SJSA1 (cell line): ENCODE results near the gene ARHGAP26. TPM values are rescaled to one million over a fixed set of nuclear protein-coding genes. Genes with fewer than 3 reads are reported as not detected.

Experiments used
- DNase-seq, 2 experiments: peaks; one replicate each; pipeline ENCODE4 v3.0.0-alpha.2; 2015 to 2020; ENCODE audit warnings: low spot score in 2 of 2, low read depth in 1 of 2
- H3K27ac ChIP-seq: fragments of 250-450 bp; sonication (Bioruptor Pico); 2 replicates; pipeline ENCODE4 v1.5.1; 2020; ENCODE audit warnings: mild to moderate bottlenecking, moderate library complexity
- H3K27me3 ChIP-seq: fragments of 250-450 bp; sonication (Bioruptor Pico); replicated peaks from 2 replicates; pipeline ENCODE4 v1.5.1; 2020; ENCODE audit warnings: mild to moderate bottlenecking, moderate library complexity
- H3K36me3 ChIP-seq: fragments of 250-450 bp; sonication (Bioruptor Pico); 2 replicates; pipeline ENCODE4 v1.5.1; 2020; ENCODE audit warnings: mild to moderate bottlenecking
- H3K4me1 ChIP-seq: fragments of 250-450 bp; sonication (Bioruptor Pico); replicated peaks from 2 replicates; pipeline ENCODE4 v1.6.1; 2021; ENCODE audit warnings: mild to moderate bottlenecking
- H3K4me3 ChIP-seq: fragments of 250-450 bp; sonication (Bioruptor Pico); 2 replicates; pipeline ENCODE4 v1.5.1; 2020; ENCODE audit warnings: mild to moderate bottlenecking
- H3K9me3 ChIP-seq: fragments of 250-450 bp; sonication (Bioruptor Pico); replicated peaks from 2 replicates; pipeline ENCODE4 v1.5.1; 2020; ENCODE audit warnings: mild to moderate bottlenecking
- total RNA-seq: library from RNA; depleted of rRNA; stranded (reverse); fragments of >200 nt; shearing (Covaris generic); gene quantifications from 2 replicates; pipeline ENCODE4 v1.2.3, GENCODE V29; 2014

Gene ARHGAP26
- total RNA-seq, 1 experiment from 2014 or later: 10.2 TPM

DNA sequence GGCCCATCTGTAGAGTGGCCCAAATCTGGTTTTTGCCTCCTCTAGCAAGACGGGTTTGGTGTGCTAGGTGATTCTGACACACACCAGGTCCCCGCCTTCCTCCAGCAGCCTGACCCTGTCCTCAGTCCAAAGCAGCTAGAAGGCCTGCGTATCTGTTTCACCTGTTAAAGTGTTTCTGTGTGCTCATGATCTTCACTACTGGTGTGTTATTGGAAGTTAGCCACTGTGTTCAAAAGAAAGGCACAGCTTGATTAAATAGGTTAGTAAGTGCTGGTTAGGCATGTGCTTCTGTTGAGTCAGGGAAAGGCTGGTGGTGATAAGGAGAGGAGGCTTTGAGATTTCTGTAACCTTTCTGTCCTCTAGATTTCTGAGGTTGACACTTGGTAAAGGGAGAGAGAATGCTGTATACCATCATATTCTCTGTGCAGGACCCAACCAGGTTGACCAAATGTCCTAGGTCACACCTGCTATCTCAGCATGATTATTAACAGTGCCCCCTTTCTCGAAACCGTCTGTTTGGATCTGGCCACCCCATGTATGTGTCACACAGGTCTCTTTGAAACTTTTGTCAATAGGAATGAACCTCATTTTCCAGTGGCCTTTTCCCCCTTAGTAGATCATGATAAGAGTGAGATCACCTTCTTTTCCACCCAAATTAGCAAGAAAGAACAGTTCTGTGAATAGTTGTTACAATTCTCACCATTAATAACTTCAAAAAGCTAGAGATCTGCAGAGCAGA is 58.8 kb downstream of the ARHGAP26 start:
- peaks cover 86% of the 10 kb centered on the region for H3K4me1 ChIP-seq
- no peaks in the 10 kb centered on the region for H3K9me3 ChIP-seq
- H3K36me3 ChIP-seq: no peaks in the 10 kb centered on the region
- no peak for DNase-seq
- H3K4me3 ChIP-seq: no peak overlapping the region
- H3K27ac ChIP-seq: peak overlapping the region; percentile 38; the same call in 1 of the 2 replicates
- no peaks in the 10 kb centered on the region for H3K27me3 ChIP-seq

DNA sequence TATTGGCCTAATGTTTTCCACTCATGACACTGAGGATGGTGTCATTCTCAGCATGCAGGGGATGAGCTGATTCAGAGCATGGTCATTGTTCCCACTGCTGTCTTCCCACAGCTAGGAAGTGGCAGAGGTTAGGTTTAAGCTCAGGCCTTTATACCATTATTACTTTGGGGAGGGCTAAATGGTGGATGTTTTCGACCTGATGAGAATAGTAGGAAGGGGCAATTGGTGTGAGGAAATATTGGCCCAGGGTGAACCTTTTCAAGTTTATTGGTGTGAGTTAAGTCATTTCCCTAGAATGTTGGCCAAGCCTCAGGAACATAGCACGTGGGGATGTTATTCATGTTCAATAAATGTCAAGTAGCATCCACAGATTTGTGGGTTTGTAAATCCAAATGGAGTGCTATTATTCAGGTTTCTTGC is 59.6 kb downstream of the ARHGAP26 start:
- Histone ChIP-seq H3K4me3 (no peak overlapping the region), H3K4me1 (peaks cover 77% of the 10 kb centered on the region), H3K9me3 (no peaks in the 10 kb centered on the region), H3K36me3 (no peaks in the 10 kb centered on the region), H3K27ac (peak overlapping the region; percentile 46; the same call in 1 of the 2 replicates), H3K27me3 (no peaks in the 10 kb centered on the region)
- DNase-seq: no peak

DNA sequence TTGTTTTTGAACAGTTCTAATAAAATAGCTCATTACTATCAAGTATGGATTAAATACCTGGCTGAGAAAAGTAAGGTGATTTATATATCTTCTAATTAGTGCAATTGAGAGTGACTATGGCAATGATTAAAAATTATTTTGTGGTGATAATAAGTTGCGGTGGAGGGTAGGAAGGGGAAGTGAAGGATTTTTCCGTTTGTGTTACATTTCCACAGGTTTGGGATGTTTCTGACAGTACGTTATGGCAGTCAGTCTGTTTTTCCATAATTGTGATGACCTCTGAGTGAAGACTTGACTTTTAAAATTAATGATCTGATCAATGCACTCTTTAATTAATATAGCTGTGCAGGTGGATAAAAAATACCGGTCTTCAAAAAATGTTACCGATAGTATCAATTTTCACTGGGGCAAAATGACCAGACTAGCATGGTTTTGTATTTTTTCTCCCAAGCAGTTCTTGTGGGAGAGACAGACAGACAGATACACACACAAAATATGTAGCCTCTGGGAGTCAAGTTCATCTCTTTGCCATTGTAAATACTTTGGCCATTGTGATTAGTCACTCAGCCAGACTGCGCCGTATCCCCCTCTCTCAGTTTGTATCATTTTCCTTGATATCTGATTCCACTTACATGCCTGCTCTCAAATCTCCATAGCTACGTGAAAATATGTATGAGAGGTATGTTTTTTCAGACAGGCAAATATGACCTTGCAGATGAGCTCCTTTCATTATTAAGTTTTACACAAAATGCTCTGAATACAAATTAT is 60.2 kb downstream of the ARHGAP26 start:
- no peak overlapping the region for H3K4me3 ChIP-seq

DNA sequence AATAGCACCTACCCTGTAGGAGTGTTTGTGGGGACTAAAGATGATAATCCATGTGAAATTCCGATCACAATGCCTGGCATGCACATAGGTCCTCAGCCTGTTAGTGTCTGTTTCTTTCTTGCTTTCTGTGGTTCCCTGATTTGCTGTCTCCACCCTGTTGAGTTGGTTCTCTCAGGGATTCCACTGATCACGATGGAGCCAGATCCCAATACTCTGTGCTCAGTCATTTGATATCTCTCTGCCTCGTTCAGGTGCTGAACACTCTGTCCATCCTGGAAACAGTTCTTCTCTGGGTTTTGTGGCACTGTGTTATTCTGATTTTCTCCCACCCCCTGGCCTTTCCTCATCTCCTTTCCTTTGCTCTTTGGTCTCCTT is 60.8 kb downstream of the ARHGAP26 start:
- Histone ChIP-seq H3K4me3 (no peak overlapping the region), H3K36me3 (no peaks in the 10 kb centered on the region), H3K27ac (peak overlapping the region; percentile 46), H3K9me3 (no peaks in the 10 kb centered on the region), H3K4me1 (peaks cover 65% of the 10 kb centered on the region), H3K27me3 (no peaks in the 10 kb centered on the region)
- DNase-seq: no peak

More for the DNA sequence above, 60.2 kb downstream of the ARHGAP26 start:
- no peaks in the 10 kb centered on the region for H3K36me3 ChIP-seq
- peak in 1 of 2 experiments; percentile 72 for DNase-seq
- H3K27me3 ChIP-seq: no peaks in the 10 kb centered on the region
- peaks cover 71% of the 10 kb centered on the region for H3K4me1 ChIP-seq
- H3K9me3 ChIP-seq: no peaks in the 10 kb centered on the region
- peak overlapping the region; percentile 46 for H3K27ac ChIP-seq

DNA sequence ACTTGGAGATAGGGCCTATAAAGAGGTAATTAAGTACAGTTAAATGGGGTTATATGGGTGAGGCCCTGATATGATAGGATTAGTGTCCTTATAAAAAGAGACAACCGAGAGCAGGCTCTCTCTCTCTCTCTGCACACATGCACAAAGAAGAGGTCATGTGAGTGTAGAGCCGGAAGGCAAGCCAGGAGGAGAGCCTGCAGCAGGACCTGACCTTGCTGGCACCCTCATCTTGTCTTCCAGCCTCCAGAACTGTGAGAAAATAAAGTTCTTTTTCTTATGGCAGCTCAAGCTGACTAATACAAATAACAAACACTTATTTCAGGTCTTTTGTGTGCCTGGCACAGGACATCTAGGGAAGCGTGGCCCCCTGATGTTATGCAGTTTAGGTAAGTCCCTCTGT is 62.1 kb downstream of the ARHGAP26 start:
- DNase-seq: no peak
- Histone ChIP-seq H3K27ac (no peak overlapping the region), H3K9me3 (no peaks in the 10 kb centered on the region), H3K27me3 (no peaks in the 10 kb centered on the region), H3K4me1 (peaks cover 53% of the 10 kb centered on the region), H3K4me3 (no peak overlapping the region), H3K36me3 (no peaks in the 10 kb centered on the region)

DNA sequence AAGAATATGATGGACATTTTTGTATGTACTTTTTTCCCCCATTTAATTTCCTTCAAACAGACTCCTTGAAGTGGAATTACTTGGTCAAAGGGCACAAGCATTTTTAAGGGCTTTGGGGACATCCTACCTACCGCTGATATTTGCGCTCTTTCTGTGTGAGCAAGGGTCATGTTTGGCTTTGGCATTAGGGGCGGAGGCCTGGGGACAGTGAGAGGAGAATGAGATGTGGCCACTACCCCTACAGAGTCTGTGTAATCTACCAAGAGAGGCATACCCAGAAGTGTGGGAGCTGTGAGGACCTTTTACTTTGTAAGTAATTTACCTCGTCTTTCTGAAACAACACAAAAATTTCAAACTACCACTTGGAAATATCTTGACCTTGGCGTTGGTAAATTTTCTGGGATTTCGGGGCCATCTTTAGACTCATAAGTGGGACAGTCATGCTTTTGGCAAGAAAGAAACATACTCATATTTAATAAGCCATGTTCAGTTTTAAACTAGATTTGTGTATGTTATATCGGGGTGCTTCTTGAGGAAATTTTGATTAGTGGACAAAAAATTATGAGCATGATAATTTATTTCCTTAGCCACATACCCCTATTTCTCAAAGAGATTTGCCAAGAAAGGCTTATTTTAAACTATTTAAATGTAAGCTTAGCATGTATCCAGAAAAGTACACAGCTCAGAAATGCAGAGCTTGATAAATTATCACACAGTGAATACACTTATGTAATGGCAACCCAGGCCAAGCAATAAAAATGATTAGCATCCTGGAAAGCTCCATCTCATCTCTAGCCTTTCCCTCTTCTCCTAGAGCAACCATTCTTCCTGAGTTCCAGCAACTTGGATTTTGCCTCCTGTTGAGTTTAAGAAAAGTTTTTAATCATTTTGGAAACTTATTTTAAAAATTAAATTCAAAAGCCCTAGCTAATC is 63.6 kb downstream of the ARHGAP26 start:
- Histone ChIP-seq H3K9me3 (no peaks in the 10 kb centered on the region), H3K27ac (no peak overlapping the region), H3K36me3 (no peaks in the 10 kb centered on the region), H3K27me3 (no peaks in the 10 kb centered on the region), H3K4me1 (peaks cover 38% of the 10 kb centered on the region), H3K4me3 (no peak overlapping the region)
- DNase-seq: no peak

DNA sequence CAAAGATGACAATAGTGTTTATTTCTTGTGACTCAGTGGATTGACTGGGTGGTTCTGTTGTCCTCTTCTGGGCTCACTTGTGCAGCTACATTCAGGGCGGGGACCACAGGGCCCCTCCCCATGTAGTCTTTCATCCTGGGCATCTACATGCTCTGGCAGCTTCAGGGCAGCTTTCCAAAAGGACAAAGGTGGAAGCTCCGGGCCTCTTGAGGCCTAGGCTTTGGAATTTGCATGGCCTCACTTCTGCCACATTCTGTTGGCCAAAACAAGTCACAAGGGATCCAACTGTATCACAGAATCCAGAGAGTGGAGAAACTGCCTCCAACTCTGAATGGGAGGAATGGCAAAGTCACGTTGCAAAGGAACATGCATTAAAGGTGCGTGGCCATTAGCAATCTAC is 64.3 kb downstream of the ARHGAP26 start:
- DNase-seq: no peak
- Histone ChIP-seq H3K27ac (no peak overlapping the region), H3K4me3 (no peak overlapping the region), H3K27me3 (no peaks in the 10 kb centered on the region), H3K9me3 (no peaks in the 10 kb centered on the region), H3K36me3 (no peaks in the 10 kb centered on the region), H3K4me1 (peaks cover 30% of the 10 kb centered on the region)

DNA sequence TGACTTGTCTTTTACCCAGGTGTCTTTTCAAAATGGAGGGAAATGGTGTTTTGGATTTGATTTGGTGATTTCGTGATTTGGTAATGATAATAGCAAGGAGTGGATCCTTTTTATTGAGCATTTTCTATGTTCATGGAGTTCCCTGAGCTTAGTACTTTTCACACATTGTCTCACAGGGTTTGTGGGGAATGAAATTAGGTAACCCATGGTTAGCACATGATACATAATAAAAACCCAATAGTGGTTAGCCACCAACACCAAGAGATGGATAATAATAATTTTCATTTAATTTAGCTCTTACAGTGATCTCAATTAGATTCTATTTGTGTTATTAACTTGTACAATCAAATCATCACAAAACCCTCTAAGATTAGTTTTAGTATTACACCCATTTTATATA is 65.4 kb downstream of the ARHGAP26 start:
- Histone ChIP-seq H3K4me3 (no peak overlapping the region), H3K27me3 (no peaks in the 10 kb centered on the region), H3K27ac (no peak overlapping the region), H3K4me1 (peaks cover 28% of the 10 kb centered on the region), H3K36me3 (no peaks in the 10 kb centered on the region), H3K9me3 (no peaks in the 10 kb centered on the region)
- DNase-seq: no peak

DNA sequence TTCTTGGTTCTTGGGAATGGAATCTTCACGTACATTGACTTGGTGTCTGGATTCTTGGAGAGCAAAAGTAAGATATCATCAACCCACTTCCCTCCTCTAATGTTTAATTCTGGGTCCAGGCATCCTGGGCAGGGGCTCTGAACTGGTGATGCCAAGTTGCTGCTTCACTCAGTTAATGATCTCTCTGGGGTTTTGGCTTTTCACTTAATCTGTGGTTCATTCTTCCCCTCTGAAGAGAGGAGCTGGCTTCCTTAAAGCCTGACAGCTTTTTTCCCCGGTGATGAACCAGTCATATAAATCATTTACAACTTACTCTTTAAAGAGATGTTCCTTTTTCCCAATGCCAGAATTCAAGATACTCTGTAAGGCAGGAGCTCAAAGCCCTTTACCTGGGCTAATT is 65.9 kb downstream of the ARHGAP26 start:
- Histone ChIP-seq H3K27ac (no peak overlapping the region), H3K4me3 (no peak overlapping the region), H3K36me3 (no peaks in the 10 kb centered on the region), H3K27me3 (no peaks in the 10 kb centered on the region), H3K4me1 (peaks cover 26% of the 10 kb centered on the region), H3K9me3 (no peaks in the 10 kb centered on the region)
- DNase-seq: no peak

DNA sequence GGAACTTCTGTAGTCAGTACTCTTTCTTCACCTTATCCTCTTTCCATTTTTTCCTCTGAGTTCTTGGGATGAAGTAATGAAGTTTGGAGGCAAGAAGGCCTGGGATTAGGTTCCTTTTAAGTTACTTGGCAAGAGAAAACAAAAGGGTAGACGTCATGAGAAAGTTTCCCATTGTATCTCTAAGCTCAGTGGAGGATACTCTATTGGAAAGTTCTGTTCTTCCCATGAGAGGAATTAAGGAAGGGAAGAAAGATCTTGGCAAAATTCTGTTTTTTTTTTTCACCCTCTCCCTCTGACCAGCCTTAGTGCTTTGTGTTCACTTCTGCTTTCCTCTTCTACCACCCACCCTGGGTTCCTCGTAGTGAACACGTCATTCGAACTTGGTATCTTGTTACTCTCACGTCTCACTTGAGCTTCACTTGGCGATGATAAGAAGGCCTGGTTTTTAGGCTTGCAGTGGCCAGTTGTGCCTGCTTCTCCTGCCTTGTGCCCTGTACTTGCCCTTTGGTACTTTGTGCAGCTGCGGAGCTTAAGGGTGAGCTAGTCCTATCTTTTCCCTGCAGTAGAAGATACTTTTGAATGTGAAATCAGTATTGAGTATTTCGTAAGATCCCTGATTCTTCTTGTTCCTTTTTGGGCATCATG is 67.0 kb downstream of the ARHGAP26 start:
- Histone ChIP-seq H3K36me3 (no peaks in the 10 kb centered on the region), H3K4me3 (no peak overlapping the region)
- DNase-seq: no peak

DNA sequence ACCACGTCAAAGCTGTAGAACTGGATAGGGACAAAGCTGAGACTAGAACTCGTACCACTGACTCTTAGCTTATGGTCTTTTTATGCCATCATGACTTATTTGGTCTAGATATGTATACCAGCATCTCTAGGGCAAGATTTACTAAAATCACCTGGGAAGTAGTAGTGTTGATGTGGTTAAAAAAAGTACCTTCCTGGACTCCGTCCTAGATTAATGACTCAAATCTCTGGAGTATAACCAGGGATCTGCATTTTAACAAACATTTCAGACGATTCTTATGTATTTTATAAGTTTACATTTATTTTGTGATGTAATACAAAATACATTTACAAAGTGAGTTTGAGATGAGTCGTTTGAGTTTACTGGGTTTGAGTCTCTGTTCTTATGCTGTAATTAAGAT is 68.7 kb downstream of the ARHGAP26 start:
- Histone ChIP-seq H3K4me3 (no peak overlapping the region), H3K36me3 (no peaks in the 10 kb centered on the region), H3K9me3 (no peaks in the 10 kb centered on the region), H3K27me3 (no peaks in the 10 kb centered on the region), H3K4me1 (peaks cover 28% of the 10 kb centered on the region), H3K27ac (no peak overlapping the region)
- DNase-seq: no peak

More for the DNA sequence above, 67.0 kb downstream of the ARHGAP26 start:
- Histone ChIP-seq H3K4me1 (peaks cover 28% of the 10 kb centered on the region), H3K27ac (no peak overlapping the region), H3K9me3 (no peaks in the 10 kb centered on the region), H3K27me3 (no peaks in the 10 kb centered on the region)

DNA sequence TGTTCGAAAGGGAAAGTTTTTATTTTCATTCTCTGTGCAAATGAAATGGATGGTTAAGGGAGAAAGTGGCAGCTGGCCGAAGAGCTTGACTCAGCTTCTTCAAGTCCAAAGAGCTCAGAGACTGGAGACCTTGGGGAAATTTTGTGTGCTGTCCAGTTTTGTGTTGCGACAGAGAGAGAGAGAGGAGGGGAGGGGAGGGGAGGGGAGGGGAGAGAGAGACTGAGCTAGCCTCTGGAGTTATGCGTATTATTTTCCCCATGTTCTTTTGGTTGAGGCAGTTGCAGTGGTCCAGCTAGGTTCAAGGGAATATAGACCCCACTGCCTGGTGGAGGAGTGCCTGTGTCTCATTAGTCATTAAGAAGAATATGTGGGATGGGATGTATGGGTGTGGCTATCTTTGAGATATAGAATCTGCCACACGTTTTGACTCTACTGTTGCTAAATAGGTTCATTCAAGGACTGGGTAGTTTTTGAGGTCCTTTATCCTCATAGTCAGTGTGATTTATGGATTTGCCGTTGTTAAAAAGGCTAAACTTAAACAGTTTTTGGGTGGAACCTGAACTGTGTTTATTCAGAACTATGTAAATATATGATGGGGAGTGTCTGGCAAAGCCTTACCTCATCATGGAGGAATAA is 69.7 kb downstream of the ARHGAP26 start:
- DNase-seq: no peak
- no peak overlapping the region for H3K4me3 ChIP-seq
- no peaks in the 10 kb centered on the region for H3K9me3 ChIP-seq
- no peaks in the 10 kb centered on the region for H3K27me3 ChIP-seq
- no peaks in the 10 kb centered on the region for H3K36me3 ChIP-seq
- no peak overlapping the region for H3K27ac ChIP-seq
- peaks cover 34% of the 10 kb centered on the region for H3K4me1 ChIP-seq

DNA sequence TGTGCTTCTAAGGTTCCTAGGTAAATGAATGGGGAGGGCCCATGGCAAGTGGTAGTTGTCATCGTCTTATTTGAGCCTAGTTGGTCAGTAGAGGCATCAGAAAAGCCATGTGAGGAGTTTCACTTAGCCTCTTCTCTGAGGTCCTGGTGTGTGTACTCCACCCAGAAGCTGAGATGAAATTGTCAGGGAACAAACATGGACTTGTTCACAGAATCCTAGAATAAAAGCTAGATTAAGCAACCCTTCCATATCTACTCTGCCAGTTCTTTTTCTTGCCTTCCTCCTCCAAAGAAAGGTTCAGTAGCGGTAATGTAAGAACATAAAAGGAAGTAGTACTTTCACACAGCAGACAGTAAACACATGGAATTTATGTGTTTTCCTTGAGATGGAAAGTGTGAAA is 70.4 kb downstream of the ARHGAP26 start:
- no peak for DNase-seq
- Histone ChIP-seq H3K9me3 (no peaks in the 10 kb centered on the region), H3K4me1 (peaks cover 41% of the 10 kb centered on the region), H3K4me3 (no peak overlapping the region), H3K27ac (no peak overlapping the region), H3K36me3 (no peaks in the 10 kb centered on the region), H3K27me3 (no peaks in the 10 kb centered on the region)
